Measurements from ENCODE around the gene JMJD1C.

- TF ChIP-seq CTCF (IDR thresholded peaks at IDR 0.05; ENCODE audit: low read depth, low read length): no peak
- no peak for TF ChIP-seq EZH2phosphoT487 (IDR thresholded peaks at IDR 0.05; ENCODE audit: low read depth)
These were observed 294.4 kb downstream of the JMJD1C start for GRCh38 chr10:63171255-63171855.
